ENCODE results near the gene USP6NL. TPM values are rescaled to one million over a fixed set of nuclear protein-coding genes. Genes with fewer than 3 reads are reported as not detected.

The USP6NL gene
- total RNA-seq, 4 donors from 2014 or later: 13.9 to 17.1 (median 15.8) TPM

DNA sequence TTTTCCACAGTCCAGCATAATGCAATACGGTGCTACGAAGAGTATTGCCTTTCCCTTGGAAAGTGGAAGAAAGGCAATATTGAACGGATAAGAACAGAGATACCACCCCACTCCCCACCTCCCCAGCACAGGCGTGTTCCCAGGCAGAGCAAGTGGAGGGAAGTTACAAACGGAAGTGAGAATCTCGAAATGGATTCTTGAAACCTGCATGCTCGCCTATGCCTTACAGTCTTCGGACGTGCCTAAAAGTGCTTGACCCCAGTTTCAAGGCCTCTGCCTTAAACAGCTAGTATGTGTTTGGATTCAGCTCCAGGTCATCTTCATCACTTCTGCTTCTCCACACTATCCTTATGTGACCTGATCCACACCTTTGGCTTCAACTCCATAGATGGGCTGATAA is 35.0 kb upstream of the USP6NL start:
- ATAC-seq (ENCODE audit: low FRiP score) (no peak), DNase-seq (ENCODE audit: low spot score) (no peak)
- TF ChIP-seq, protein P1, sequence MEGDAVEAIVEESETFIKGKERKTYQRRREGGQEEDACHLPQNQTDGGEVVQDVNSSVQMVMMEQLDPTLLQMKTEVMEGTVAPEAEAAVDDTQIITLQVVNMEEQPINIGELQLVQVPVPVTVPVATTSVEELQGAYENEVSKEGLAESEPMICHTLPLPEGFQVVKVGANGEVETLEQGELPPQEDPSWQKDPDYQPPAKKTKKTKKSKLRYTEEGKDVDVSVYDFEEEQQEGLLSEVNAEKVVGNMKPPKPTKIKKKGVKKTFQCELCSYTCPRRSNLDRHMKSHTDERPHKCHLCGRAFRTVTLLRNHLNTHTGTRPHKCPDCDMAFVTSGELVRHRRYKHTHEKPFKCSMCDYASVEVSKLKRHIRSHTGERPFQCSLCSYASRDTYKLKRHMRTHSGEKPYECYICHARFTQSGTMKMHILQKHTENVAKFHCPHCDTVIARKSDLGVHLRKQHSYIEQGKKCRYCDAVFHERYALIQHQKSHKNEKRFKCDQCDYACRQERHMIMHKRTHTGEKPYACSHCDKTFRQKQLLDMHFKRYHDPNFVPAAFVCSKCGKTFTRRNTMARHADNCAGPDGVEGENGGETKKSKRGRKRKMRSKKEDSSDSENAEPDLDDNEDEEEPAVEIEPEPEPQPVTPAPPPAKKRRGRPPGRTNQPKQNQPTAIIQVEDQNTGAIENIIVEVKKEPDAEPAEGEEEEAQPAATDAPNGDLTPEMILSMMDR (IDR thresholded peaks at IDR 0.05): no peak

DNA sequence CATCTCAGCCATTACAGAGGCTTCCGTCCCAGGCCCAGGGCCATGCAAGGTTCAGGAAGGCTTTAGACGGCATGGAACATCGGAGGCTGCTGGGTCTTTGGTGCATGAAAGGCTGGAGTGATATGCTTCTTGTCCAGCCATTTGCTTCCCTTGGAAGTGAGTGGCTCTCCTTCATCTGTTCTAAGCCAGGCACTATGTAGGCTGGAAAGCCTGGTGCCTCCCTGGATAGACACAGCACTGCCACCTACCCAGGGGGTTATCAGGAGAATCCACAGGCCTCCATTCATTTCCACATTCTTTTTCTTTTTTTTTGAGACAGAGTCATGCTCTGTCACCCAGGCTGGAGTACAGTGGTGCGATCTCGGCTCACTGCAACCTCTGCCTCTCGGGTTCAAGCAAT is 31.6 kb upstream of the USP6NL start:
- no peak for DNase-seq (ENCODE audit: low spot score)
- no peak for ATAC-seq (ENCODE audit: low FRiP score)
- TF ChIP-seq, protein P1 (IDR thresholded peaks at IDR 0.05): no peak

DNA sequence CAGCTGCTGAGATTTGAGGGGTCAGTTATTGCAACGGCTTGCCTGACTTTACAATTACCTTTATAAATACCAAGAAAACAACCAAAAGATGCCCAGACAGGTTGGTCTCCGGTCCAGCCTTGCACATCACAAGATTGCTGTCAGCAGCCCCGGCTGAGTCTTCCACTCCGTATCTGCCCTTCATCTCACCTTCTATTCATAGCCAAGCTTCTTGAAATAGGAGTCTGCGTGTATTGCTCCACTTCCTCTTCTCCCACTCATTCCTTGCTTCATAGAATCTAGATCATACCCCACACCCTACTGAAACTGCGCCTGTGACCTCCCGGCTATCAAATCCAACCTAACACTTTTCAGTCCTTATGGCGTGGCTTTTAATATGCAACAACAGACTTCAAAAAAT is 31.1 kb upstream of the USP6NL start:
- DNase-seq (ENCODE audit: low spot score) (no peak), ATAC-seq (ENCODE audit: low FRiP score) (no peak)
- TF ChIP-seq, protein P1 (IDR thresholded peaks at IDR 0.05): no peak

DNA sequence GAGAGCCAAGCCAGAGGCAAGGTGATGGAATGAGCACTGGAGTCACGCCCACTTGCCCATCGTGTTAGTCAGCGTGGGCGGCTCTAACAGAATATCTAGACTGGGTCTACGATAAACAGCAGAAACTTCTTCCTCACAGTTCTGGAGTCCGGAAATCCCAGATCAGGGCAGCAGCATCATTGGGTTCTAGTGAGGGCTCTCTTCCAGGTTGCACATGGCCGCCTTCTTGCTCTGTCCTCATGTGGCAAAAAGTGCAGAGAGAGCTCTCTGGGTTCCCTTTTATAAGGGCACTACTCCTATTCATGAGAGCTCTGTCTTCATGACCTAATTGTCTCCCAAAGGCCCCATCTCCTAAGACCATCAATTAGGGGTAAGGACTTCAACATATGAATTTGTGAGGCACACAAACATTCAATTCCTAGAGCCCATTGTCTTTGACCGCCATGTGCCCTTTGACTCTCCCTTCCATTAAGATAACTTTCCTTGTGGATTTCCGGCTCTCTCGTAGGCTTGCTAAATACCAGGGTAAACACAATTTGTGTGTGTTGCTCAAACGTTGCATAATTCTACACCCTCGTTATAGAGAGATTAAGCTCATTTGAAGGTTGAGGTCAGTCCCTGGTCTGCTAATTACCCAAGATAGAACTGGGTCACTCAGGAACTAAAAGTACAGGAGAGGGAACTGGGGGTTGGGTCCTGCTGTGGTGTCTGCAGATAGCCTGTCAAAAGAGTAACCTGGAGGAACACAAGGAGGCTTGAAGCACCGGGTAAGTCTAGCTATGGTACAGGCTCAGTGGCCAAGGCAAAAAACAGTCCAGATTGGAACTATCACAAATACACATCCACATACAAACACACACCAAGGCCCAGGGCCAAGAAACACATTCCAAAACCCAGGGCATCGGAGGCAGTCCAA is 28.7 kb upstream of the USP6NL start:
- TF ChIP-seq, protein P1 (IDR thresholded peaks at IDR 0.05): no peak
- ATAC-seq (ENCODE audit: low FRiP score) (no peak), DNase-seq (ENCODE audit: low spot score) (no peak)

DNA sequence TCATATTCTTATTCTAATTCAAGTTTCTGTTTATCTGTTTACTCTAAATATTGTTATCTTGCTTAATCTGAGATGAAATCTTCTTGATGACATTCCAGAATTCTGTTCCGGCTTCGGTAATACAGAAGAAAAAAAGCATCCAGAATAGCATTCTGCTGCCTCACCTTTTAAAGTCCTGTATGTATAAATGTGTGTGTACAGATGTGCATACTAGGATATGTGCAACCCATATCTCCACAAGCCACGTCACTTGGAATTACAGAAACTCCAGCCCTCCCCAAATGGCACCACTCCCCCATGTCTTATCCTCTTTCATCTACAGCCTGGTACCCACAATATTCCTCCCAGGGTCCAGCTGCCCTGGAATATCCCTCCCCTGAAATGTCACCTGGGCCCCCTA is 27.9 kb upstream of the USP6NL start:
- TF ChIP-seq, protein P1 (IDR thresholded peaks at IDR 0.05): no peak
- DNase-seq (ENCODE audit: low spot score): no peak
- no peak for ATAC-seq (ENCODE audit: low FRiP score)

DNA sequence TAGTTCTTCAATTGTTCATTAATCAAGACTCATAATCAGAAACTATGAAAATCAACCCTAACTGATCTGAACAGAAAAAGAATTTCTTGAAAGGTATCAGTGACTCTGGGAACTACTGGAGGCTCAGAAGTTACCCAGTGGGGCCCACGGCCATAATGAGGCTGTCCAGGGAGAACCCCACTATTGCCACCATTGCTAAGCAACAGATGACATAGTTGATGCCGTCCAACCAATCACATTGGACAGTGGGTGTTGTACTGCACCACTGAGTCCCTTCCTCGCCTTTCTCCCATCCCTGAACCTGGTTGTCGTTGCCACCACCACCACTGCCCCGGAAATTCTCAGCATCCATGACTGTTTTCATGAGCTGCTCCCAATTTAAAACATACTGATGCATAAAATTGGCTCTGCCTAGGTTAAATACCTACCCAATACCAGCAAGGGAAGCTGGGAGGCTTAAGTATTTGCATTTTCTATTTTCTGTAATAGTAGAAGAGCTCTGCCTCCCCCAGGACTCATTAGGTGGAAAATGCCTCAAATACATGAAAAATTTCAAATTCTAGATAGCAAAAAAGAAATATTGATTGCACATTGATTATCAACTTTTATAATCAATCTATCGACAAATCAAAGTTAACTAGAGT is 26.7 kb upstream of the USP6NL start:
- ATAC-seq (ENCODE audit: low FRiP score) (no peak), DNase-seq (ENCODE audit: low spot score) (no peak)
- TF ChIP-seq, protein P1 (IDR thresholded peaks at IDR 0.05): no peak

All from omental fat pad (tissue), 4 donors.